IMR-90 (cell line): ENCODE measurements around the gene TNS1. TPM values are rescaled to one million over a fixed set of nuclear protein-coding genes. Genes with fewer than 3 reads are reported as not detected.

Source experiments
- ATAC-seq: fragments of 200-7000 bp; cut with Tn5 transposase; 2 replicates; pipeline ENCODE4 v1.9.1; 2020; ENCODE audit warnings: low read depth, mild to moderate bottlenecking, moderate library complexity
- BruUV-seq: library from RNA; stranded (reverse); fragments of 400-500 nt; replicated peaks from 2 replicates; lab custom pipeline; 2021; lab: Mats Ljungman, UMichigan
- CTCF ChIA-PET: fragments of 300-600 bp; formaldehyde crosslinking; extraction: SDS; loops from one replicate; lab custom pipeline; 2021; ENCODE audit warnings: antibody characterized with exemption; lab: Yijun Ruan, JAX
- POLR2A ChIA-PET: fragments of 300-600 bp; sonication (Branson Sonifier 250); formaldehyde crosslinking; loops from one replicate; lab custom pipeline; 2022; ENCODE audit warnings: antibody characterized with exemption; ENCODE audit not compliant: unreplicated experiment; lab: Charles Lee
- DNase-seq: peaks from one replicate; pipeline ENCODE4 v3.0.0; 2013
- H2AFZ ChIP-seq: replicated peaks from 2 replicates; pipeline ENCODE3; 2013; ENCODE audit warnings: low read length, mild to moderate bottlenecking; ENCODE audit not compliant: poor library complexity
- H2AK5ac ChIP-seq: 2 replicates; pipeline ENCODE4 v1.6.1; 2013; ENCODE audit warnings: low read depth, low read length, inconsistent platforms
- H2AK9ac ChIP-seq: replicated peaks from 2 replicates; pipeline ENCODE3; 2013; ENCODE audit warnings: mild to moderate bottlenecking, low read depth, low read length, moderate library complexity; ENCODE audit not compliant: poor library complexity
- H2BK120ac ChIP-seq: 2 replicates; pipeline ENCODE4 v1.6.1; 2013; ENCODE audit warnings: low read depth, low read length, inconsistent platforms
- H2BK15ac ChIP-seq: 3 replicates; pipeline ENCODE4 v1.6.1; 2013; ENCODE audit warnings: low read depth, low read length, inconsistent platforms
- H2BK20ac ChIP-seq: 2 replicates; pipeline ENCODE4 v1.6.1; 2013; ENCODE audit warnings: low read depth, mild to moderate bottlenecking, inconsistent platforms, low read length, moderate library complexity
- H2BK5ac ChIP-seq: 2 replicates; pipeline ENCODE4 v1.6.1; 2013; ENCODE audit warnings: mild to moderate bottlenecking, low read depth, low read length, inconsistent platforms; ENCODE audit not compliant: poor library complexity, severe bottlenecking
- H3K14ac ChIP-seq: replicated peaks from 2 replicates; pipeline ENCODE4 v1.6.1; 2013; ENCODE audit warnings: low read depth, low read length, inconsistent platforms
- H3K18ac ChIP-seq: 2 replicates; pipeline ENCODE4 v1.6.1; 2013; ENCODE audit warnings: low read depth, low read length, control low read depth
- H3K23ac ChIP-seq: 2 replicates; pipeline ENCODE4 v1.6.1; 2013; ENCODE audit warnings: low read depth, low read length, inconsistent platforms
- H3K27ac ChIP-seq: 2 replicates; pipeline ENCODE4 v1.5.1; 2013; ENCODE audit warnings: mild to moderate bottlenecking, control low read depth, low read length; ENCODE audit not compliant: insufficient read depth
- H3K27me3 ChIP-seq: 2 replicates; pipeline ENCODE4 v1.6.1; 2013; ENCODE audit warnings: low read length; ENCODE audit not compliant: control insufficient read depth, insufficient read depth
- H3K36me3 ChIP-seq: 2 replicates; pipeline ENCODE4 v1.6.1; 2013; ENCODE audit warnings: low read length, mixed read lengths; ENCODE audit not compliant: control insufficient read depth, insufficient read depth
- H3K4ac ChIP-seq: 2 replicates; pipeline ENCODE4 v1.6.1; 2013; ENCODE audit warnings: low read depth, low read length, inconsistent platforms
- H3K4me1 ChIP-seq: 2 replicates; pipeline ENCODE4 v1.6.1; 2013; ENCODE audit warnings: low read length, mixed read lengths; ENCODE audit not compliant: control insufficient read depth, insufficient read depth
- H3K4me2 ChIP-seq: 2 replicates; pipeline ENCODE4 v1.6.1; 2013; ENCODE audit warnings: low read depth, mild to moderate bottlenecking, control low read depth, low read length, moderate library complexity
- H3K4me3 ChIP-seq: 2 replicates; pipeline ENCODE4 v1.5.1; 2013; ENCODE audit warnings: low read depth, mild to moderate bottlenecking, control low read depth, low read length, moderate library complexity; ENCODE audit not compliant: insufficient read depth
- H3K56ac ChIP-seq: 2 replicates; pipeline ENCODE4 v1.6.1; 2013; ENCODE audit warnings: low read length, inconsistent platforms; ENCODE audit not compliant: insufficient read depth; ENCODE audit errors: extremely low read depth
- H3K79me1 ChIP-seq, 2 experiments: 2 replicates each; pipeline ENCODE4 v1.6.1; 2013; ENCODE audit warnings: low read length in 2 of 2, inconsistent platforms in 1 of 2, low read depth in 1 of 2
- H3K9ac ChIP-seq: 2 replicates; pipeline ENCODE4 v1.6.1; 2013; ENCODE audit warnings: low read depth, low read length, control low read depth
- H3K9me1 ChIP-seq: 2 replicates; pipeline ENCODE4 v1.6.1; 2013; ENCODE audit warnings: low read length, inconsistent platforms; ENCODE audit not compliant: insufficient read depth
- H3K9me3 ChIP-seq: 2 replicates; pipeline ENCODE4 v1.6.1; 2013; ENCODE audit warnings: low read length; ENCODE audit not compliant: control insufficient read depth, insufficient read depth
- H4K20me1 ChIP-seq: 2 replicates; pipeline ENCODE4 v1.6.1; 2013; ENCODE audit warnings: low read length, inconsistent platforms; ENCODE audit not compliant: insufficient read depth
- H4K5ac ChIP-seq: 2 replicates; pipeline ENCODE4 v1.6.1; 2013; ENCODE audit warnings: mild to moderate bottlenecking, low read depth, low read length, control low read depth
- H4K8ac ChIP-seq, 2 experiments: 2 replicates each; pipeline ENCODE4 v1.6.1; 2013; ENCODE audit warnings: low read depth in 2 of 2, low read length in 2 of 2, control low read depth in 1 of 2, inconsistent platforms in 1 of 2
- H4K91ac ChIP-seq: 2 replicates; pipeline ENCODE4 v1.6.1; 2013; ENCODE audit warnings: low read depth, low read length, inconsistent platforms; ENCODE audit not compliant: insufficient read depth
- BHLHE40 ChIP-seq: fragments of 150-350 bp; IDR thresholded peaks from 2 replicates; pipeline ENCODE4 v1.6.1; 2016; ENCODE audit warnings: mild to moderate bottlenecking, low read depth, low read length
- CEBPB ChIP-seq: IDR thresholded peaks from 2 replicates; pipeline ENCODE4 v1.6.1; 2012; ENCODE audit warnings: low read depth, low read length, improper control_type of control experiment
- CTCF ChIP-seq: conservative IDR thresholded peaks from 2 replicates; pipeline ENCODE4 v1.5.1; 2012; ENCODE audit warnings: mild to moderate bottlenecking, low read depth, low read length, improper control_type of control experiment
- MAZ ChIP-seq: IDR thresholded peaks from 2 replicates; pipeline ENCODE4 v1.6.1; 2012; ENCODE audit warnings: low read depth, mild to moderate bottlenecking, low read length, improper control_type of control experiment, moderate library complexity, borderline replicate concordance
- MXI1 ChIP-seq: IDR thresholded peaks from 2 replicates; pipeline ENCODE4 v1.6.1; 2012; ENCODE audit warnings: low read depth, mild to moderate bottlenecking, low read length, moderate library complexity, borderline replicate concordance
- NFE2L2 ChIP-seq: fragments of 150-350 bp; IDR thresholded peaks from 2 replicates; pipeline ENCODE4 v1.6.1; 2016; ENCODE audit warnings: low read depth, mild to moderate bottlenecking, low read length
- WGBS, 2 experiments: methylation state at CpG; one replicate each; pipeline versions ENCODE4 v1.1.5 to v1.1.7; 2013; ENCODE audit warnings: missing lambda C conversion rate in 2 of 2; ENCODE audit not compliant: insufficient read length in 1 of 2; ENCODE audit errors: extremely low coverage in 2 of 2; 5-methylcytosine and 5-hydroxymethylcytosine counted together
- dilution Hi-C: fragments of 300-500 bp; cut with HindIII; formaldehyde crosslinking; loops from one replicate; pipeline ENCODE4 v1.14.3; 2018; ENCODE audit warnings: low sequenced_read_pairs; ENCODE audit not compliant: unreplicated experiment
- in situ Hi-C: fragments of 300-500 bp; cut with MboI; formaldehyde crosslinking; loops from 3 replicates; pipeline ENCODE4 v1.14.3; 2019; ENCODE audit warnings: low sequenced_read_pairs, inconsistent platforms, mixed read lengths
- intact Hi-C: fragments of 100-400 bp; cut with micrococcal nuclease; formaldehyde crosslinking; loops from 2 replicates; pipeline ENCODE4 v1.10.0; 2022
- polyA plus RNA-seq, 3 experiments: library from polyadenylated mRNA; depleted of rRNA; stranded (reverse); fragments of >200 nt; gene quantifications; 2 replicates each; pipeline ENCODE4 v1.2.3, GENCODE V29; 2012; ENCODE audit warnings: low replicate concordance in 1 of 3
- total RNA-seq: library from RNA; depleted of rRNA; stranded (reverse); fragments of >200 nt; gene quantifications from 2 replicates; pipeline ENCODE4 v1.2.3, GENCODE V29; 2012

Gene TNS1
- total and polyA plus RNA-seq, 2 of the 4 experiments (the other 2 are of a cell fraction), result 41.1 to 45.2 TPM

- Histone ChIP-seq H2AFZ (no peak overlapping the region), H2BK120ac (no peak overlapping the region), H2AK9ac (no peak overlapping the region), H3K4me1 (no peaks in the 10 kb centered on the region), H3K14ac (no peak overlapping the region), H3K56ac (no peak overlapping the region), H2BK15ac (no peak overlapping the region), H3K27me3 (no peaks in the 10 kb centered on the region), H3K9me3 (no peaks in the 10 kb centered on the region), H3K36me3 (peaks cover 75% of the 10 kb centered on the region), H3K9ac (no peak overlapping the region), H2AK5ac (no peak overlapping the region), H3K4ac (no peak overlapping the region), H2BK20ac (no peak overlapping the region), H4K5ac (no peak overlapping the region), H3K9me1 (peaks cover 12% of the 10 kb centered on the region), H3K23ac (no peak overlapping the region), H4K20me1 (peaks cover 29% of the 10 kb centered on the region), H4K91ac (no peak overlapping the region), H3K27ac (no peak overlapping the region), H2BK5ac (no peak overlapping the region), H4K8ac (no peak overlapping the region), H3K79me1 (peaks cover 12 to 19% of the 10 kb centered on the region in 2 experiments), H3K18ac (no peak overlapping the region), H3K4me2 (no peak overlapping the region), H3K4me3 (no peak overlapping the region)
- no TSS peak for BruUV-seq
- intact Hi-C loops (no loop called here), dilution Hi-C loops (no loop called here), in situ Hi-C loops (no loop called here)
- ChIA-PET CTCF (no interaction called here), POLR2A (no interaction called here)
- WGBS, 2 experiments, result no CpG with 5 or more reads among the region's 5 CpGs
- TF ChIP-seq CEBPB, result no peak
- TF ChIP-seq MXI1, result no peak
- TF ChIP-seq NFE2L2, result no peak
- TF ChIP-seq CTCF, result no peak
- TF ChIP-seq MAZ, result no peak
- no peak for TF ChIP-seq BHLHE40
- DNase-seq (no peak), ATAC-seq (no peak)
Measured at GRCh38 chr2:217807753-217808152, 195.0 kb downstream of the TNS1 start.
